Measurements from ENCODE around the gene LEFTY1.

DNA sequence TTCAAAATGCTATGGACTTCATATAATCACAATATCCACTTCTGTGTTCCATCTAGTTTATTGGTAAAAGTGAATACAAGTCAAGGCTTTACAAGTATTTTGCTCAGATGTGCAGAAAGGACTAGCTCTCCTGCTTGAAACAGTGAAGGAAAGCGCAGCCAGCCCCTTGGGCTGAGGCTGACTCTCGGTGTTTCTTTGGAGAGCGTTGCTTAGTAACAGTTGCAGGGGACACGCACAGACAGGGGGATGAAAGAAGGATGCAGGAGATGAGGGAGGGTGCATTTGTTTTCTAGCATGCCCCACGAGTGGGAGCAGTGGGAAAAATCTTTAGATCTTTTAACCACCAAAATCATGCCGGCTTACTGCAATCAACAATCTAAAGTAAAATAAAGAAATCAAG is 26.0 kb upstream of the LEFTY1 start:
- TF ChIP-seq CTCF (IDR thresholded peaks at IDR 0.05) (no peak), POLR2AphosphoS5 (IDR thresholded peaks at IDR 0.05; ENCODE audit: low read depth, low read length) (no peak)

All from Panc1 (cell line).